HG03045 (cell line): ENCODE data around the gene ABI3.
A peak's percentile ranks its signal among the peaks of the same experiment; 100 is the strongest.
"Not testable (repeated sequence)": the region's sequence is repeated elsewhere in the genome, so short reads cannot be mapped to it uniquely, and the experiment has no call there.

Source experiments
- ATAC-seq: cut with Tn5 transposase; IDR thresholded peaks from one replicate; pipeline ENCODE4 v1.9.1; 2021; ENCODE audit warnings: mild to moderate bottlenecking, moderate library complexity; ENCODE audit not compliant: unreplicated experiment

ABI3 gene, protein sequence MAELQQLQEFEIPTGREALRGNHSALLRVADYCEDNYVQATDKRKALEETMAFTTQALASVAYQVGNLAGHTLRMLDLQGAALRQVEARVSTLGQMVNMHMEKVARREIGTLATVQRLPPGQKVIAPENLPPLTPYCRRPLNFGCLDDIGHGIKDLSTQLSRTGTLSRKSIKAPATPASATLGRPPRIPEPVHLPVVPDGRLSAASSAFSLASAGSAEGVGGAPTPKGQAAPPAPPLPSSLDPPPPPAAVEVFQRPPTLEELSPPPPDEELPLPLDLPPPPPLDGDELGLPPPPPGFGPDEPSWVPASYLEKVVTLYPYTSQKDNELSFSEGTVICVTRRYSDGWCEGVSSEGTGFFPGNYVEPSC

DNA sequence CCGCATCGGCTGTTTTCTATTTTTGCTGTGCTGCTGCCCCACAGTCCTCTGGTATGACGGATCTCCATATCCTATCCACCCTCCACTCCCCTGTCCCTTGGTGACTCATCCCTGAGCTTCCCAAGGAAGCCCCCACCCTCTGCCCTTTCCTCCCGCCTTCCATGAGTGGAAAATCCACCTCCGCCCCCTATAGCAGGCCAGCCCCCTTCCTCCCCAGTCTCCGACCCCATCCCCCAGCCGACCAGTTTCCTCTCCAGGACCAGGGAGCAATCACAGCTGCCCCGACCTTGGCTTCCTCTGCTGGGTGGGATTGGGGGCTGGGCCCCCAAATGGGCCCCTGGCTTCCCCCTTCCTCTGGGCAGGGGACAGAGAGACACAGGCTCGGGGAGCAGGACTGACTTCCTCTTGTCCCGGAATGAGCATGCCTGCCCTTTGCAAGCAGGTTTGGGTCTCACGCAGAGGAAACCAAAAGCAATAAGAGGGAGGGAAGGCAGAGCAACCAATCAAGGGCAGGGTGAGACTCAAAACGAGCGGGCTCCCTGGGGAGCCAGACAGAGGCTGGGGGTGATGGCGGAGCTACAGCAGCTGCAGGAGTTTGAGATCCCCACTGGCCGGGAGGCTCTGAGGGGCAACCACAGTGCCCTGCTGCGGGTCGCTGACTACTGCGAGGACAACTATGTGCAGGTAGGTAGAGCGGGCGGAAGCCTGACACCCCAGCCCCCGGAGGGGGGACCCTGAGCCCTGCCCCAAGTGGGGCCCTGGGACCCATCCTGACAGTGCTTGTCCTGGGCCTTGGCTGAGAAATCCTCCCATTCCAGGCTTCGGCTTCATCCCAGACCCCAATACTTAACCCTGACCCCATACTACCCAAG is at the start of gene ABI3, which contains the start of gene GNGT2:
TSS of gene ABI3 (plus strand) at position 550 of the 872 bp plus-strand sequence. CDS start at position 568, 18 bp downstream.
TSS of gene GNGT2 (minus strand) at position 417 of the 872 bp plus-strand sequence. CDS start 3,152 bp downstream, outside the sequence.
- peak; percentile 82 for ATAC-seq

DNA sequence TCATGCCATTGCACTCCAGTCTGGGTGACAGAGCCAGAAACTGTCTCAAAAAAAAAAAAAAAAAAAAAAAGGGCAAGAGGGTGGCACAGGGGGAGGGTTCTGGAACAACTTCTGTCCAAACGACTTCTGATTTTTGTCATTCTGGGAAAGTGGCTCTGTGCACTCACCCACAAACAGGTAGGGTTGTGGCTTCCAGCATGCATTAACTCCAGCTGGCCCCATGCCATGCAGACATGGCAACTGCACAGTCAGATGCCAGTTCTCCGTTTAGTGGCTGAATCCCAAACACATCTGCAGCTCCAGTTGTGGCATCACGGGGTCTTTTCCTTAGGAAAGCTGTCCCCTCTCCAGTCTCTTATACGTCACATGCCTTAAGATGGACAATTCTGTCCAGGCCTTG is 47.6 kb upstream of the ABI3 start:
- ATAC-seq: no peak

DNA sequence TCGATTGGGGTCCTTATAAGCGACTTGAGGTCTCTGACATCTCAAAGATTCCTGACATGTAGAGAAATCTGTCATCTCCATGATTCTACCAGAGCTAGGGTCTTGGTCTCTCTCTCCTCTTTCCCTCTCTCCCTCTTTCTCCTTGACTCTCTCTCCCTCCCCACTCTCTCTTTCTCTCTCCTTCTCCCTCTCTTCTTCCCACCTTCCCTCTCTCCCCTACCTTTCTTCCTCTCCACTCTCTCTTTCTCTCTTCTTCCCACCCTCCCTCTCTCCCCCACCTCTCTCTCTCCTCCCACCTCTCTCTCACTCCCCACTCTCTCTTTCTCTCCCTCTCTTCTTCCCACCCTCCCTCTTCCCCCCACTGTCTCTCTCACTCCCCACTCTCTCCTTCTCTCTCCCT is 45.4 kb upstream of the ABI3 start:
- ATAC-seq: no peak

DNA sequence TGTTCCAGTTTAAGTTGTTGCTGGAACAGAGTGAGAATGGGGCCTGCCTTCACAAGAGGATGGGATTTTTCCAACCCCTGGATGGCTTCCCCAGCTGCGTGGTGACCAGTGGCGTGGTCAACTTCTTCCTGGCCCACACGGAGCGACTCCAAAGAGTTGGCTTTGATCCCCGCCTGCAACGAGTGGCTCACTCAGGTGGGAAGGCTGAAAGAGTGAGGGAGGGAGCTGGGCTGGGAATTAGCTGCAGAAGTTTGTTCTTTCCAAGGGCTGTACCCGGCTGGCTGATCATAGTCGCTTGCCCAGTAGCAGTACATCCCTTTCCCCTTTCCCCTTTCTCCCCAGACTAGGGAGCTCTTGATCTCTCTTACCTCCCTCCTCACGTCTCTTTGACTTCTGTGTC is 41.8 kb upstream of the ABI3 start:
- no peak for ATAC-seq

DNA sequence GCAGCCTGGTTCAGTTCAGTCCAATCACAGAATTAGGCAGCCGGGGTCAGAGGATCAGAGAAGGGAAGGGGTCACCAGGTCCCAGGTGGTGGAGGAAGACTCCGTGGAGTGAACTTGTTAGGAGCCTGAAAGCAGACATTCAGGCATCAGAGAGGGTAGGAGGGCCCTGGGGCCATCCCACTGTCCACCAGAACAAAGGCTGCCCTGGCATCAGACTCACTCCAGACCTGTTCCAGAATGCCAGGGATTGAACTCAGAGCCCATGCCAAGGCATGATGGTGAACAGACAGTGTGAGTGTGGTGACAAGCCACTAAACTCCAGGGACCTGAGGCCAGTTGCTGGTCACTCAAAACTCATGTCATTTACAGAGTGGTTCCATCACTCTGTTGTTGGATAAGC is 40.3 kb upstream of the ABI3 start:
- ATAC-seq: no peak

DNA sequence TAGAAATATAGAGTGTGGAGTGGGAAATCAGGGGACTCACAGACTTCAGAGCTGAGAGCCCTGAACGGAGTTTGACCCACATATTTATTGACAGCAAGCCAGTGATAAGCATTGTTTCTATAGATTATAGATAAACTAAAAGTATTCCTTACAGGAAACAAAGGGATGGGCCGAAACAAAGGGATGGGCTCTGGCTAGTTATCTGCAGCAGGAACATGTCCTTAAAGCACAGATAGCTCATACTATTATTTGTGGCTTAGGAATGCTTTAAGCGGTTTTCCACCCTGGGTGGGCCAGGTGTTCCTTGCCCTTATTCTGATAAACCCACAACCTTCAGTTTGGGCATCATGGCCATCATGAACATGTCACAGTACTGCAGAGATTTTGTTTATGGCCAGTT is 39.8 kb upstream of the ABI3 start:
- ATAC-seq: not testable (repeated sequence)

DNA sequence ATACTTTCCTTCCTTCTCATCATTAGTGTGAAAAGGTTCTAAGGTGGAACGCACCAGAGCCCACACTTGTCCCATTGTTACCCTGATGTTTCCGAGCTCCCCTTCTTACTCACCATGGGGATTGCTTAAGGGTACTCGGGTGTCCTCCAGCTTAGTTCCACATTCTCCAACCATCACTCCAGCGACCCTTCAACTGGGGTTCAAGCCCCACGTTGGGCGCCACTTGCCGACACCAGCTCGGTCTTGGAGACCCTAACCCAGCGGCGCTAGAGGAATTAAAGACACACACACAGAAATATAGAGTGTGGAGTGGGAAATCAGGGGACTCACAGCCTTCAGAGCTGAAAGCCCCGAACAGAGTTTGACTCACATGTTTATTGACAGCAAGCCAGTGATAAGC is 34.5 kb upstream of the ABI3 start:
- not testable (repeated sequence) for ATAC-seq

DNA sequence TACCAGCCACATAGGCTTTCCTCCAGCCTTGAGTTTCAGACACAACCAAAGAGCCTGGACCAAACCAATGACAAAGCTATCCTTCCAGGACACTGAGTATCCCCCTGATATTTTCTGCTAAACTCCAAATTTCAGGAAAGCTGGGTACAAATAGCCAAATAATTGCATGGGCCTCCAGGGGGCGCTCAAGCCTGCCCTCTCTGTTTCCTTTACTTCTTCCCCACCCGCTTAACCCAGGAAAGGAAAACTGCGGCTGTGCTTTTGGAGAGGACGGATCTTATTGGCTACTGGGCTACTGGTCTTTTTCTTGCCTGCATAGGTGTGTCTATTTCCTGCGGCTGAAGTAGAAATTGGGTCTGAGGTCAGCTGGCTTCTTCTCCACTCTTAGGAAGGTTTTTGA is 30.2 kb upstream of the ABI3 start:
- ATAC-seq: no peak

DNA sequence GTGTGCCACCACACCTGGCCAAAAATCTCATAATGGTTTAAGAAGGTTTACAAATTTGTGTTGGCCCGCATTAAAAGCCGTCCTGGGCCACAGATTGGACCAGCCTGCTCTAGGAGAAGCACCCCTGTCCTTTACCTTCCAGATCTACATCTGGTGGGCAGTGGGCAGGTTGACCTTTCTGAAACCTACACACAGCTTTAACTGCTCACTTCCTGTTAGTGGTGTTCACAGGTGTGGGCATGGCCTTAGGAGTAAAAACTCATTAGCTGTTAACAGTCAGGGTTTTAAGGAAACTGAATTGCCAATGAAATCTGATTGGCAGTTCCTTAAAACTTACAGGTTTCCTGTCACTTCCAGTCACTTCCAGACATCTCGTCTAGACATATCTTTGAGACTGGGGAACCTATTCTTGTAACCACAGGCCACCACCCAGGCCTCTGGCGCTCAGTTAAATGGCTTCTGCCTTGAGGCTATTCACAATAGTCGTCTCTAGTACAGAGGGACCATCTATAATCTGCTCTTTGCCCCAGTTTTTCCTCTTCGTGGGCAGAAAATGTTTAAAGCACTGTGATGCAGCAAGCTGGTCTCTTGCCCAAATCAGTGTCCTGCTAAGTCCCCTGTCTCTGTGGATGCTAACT is 29.4 kb upstream of the ABI3 start:
- no peak for ATAC-seq

DNA sequence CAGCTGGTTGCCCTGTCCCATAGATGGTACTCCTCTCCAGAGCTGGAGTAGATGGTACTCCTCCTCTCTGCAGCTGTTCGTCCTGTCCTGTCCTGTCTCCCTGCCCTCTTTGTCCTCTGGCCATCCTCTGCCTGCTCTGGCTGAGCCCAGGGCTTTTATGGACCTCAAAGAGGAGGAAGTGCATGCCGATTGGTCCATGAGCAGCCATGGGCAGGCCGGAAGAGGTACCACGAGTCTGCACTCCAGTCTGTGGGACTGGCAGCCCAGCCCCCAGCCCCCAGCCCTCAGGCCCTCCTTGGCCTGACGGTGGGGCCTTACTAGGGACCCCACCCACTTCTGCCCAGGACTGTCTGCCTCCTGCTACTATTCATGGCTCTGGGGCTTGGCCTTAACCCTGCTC is 27.2 kb upstream of the ABI3 start:
- no peak for ATAC-seq

DNA sequence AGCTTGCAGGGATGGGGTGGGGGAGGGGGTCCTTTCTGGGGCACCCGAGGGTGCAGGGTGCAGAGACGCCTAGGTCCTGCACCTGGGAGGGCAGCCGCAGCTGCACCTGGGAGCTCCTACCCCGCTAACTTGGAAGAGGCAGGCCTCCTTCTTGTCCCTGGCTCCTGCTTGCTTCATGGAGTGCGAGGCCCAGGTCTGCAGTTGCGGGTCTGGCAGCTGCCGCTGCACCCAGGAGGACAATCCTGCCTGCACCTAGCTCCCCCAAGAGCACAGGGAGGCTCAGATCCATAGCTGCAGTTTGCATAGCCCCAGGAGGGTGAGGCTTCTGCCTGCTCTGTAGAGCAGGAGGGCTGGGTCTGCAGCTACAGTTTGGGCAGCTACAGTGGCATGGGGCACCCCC is 26.7 kb upstream of the ABI3 start:
- no peak for ATAC-seq

DNA sequence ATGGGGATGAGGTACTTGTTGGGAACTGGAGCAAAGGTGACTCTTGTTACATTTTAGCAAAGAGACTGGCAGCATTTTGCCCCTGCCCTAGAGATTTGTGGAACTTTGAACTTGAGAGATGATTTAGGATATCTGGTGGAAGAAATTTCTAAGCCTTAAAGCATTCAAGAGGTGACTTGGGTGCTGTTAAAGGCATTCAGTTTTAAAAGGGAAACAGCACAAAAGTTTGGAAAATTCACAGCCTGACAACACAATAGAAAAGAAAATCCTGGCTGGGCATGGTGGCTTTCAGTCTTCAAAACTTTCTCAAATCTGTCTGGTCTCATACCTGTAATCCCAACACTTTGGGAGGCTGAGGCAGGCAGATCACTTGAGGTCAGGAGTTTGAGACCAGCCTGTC is 26.0 kb upstream of the ABI3 start:
- not testable (repeated sequence) for ATAC-seq

DNA sequence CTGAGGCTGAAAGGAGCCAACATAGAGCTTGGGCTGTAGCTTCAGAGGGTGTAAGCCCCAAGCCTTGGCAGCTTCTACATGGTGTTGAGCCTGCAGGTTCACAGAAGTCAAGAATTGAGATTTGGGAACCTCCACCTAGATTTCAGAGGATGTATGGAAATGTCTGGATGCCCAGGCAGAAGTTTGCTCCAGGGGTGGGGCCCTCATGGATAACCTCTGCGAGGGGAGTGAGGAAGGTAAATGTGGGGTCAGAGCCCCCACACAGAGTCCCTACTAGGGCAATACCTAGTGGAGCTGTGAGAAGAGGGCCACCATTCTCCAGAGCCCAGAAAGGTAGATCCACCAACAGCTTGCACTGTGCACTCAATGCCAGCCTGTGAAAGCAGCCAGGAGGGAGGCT is 25.1 kb upstream of the ABI3 start:
- not testable (repeated sequence) for ATAC-seq

DNA sequence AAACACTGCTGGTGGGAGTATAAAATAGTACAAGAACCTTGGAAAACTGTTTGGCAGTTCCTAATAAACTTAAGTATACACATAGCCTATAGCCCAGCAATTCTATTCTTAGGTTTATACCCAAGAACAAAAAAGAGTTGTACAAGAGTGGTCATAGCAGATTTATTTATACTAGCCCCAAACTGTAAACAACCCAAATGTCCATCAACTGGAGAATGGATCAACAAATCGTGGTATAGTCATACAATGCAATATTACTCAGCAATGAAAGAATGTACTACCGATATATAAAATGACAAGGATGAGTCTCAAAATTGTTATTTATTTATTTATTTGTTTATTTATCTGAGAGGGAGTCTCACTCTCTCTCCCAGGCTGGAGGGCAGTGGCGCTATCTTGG is 23.2 kb upstream of the ABI3 start:
- no peak for ATAC-seq

DNA sequence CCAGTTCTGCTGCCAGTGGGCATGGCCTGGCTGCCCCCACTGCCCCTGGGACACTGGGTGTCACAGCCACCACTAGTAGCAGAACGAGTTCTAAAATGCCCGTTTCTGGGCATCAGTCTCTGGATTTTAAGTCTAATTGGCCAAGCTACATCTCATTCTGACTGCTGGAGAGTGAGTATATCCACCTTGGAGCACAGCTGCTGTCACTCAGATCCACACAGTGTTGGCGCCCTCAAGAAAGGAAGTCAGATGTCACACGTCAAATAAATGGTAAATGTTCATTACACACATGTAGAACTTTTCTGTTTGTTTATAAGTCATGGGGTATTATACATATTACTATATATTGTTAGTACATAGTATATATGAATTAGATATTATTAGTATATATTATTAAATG is 19.6 kb upstream of the ABI3 start:
- ATAC-seq: no peak

DNA sequence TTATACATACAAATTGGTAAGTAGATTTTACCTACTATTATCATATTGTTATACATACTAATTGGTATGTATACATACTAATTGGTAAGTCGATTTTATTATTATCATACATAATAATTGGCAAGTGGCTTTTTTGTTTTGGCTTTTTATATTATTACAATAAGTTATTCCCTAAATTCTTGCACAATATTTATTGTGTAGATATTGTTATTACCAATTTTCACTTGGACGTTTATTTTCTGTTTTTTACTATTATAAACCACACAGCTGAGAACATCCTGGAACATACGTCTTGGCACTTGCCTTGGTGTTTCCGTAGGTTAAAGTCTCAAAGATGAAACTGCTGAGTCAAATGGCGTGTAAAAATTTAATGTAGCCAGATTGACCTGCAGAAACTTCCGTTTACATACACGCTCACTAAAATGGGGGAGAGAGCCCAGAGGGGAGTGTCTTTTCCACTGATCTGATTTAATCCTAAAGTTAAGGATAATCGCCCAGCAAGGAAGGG is 19.0 kb upstream of the ABI3 start:
- ATAC-seq: no peak

DNA sequence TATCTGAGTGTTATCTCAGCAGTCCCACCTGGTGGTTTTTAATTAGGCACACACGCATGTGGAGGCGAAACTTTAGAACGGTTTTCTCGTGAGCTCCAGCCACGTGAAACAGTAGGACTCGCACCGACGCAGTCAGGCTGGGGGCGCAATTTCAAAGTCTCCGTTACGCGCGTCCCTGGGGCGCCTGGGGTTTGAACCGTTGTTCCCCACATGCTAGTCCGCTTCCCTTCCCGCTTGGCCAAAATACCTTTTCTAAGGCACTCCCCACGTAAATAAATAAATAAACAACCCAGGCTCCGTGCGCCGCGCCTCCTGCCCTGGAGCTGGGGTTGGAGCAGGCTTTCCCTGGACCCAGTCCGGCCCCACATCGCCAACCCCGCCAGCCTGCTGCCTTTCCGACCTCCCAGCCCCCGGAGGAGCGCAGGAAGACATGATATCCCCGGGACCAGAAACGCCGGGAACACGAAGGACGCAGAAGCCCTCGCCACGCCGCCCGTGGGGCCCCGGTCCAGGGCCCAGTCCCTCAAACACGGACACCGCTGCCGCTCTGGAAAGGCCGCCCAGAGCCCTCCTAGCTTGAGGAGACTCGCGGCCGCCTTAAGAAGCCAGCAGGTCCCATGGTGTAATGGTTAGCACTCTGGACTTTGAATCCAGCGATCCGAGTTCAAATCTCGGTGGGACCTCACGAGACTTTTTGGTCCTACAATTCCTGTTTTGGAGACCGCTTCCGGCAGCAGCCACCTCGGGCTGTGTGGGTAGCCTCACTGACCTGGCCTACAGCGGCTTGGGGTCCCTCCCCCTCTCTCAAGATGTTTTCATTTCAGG is 18.4 kb upstream of the ABI3 start:
- peak; percentile 26 for ATAC-seq

DNA sequence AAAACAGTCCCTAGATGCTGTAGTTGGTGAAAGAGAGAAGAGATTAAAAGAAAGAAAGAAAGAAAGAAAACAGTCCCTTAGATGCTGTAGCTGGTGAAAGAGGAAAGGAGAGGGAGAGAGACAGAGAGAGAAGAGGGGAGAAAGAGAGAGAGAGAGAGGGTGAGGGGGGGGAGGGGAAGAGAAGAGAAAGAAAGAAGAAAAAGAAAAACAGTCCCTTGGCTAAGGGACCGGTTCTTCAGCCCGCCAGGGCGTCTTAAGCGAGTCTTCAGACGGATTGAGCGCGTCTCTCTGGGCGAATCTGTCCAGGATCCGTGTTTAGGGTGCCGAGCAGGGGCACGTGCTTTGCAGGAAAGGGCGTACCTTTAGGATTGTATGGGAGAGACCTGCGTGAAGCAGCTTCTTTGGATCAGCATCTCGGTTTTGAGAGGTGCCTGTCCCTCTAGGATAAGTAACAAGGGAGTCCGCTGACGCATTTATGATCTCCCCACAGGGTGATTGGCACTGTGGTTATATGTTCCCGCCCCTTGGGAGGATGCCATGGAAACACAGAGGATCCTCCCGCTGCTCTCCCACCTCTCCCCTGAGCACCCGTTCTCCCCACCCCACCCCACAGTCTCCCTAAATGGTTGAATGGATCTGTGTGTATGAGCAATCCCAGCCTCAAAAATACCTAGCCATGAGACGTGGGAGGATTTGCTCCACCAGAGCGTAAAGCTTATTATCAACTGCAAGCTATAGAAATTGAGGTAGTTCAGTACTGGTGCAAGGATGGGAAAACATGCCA is 16.8 kb upstream of the ABI3 start:
- ATAC-seq: no peak

DNA sequence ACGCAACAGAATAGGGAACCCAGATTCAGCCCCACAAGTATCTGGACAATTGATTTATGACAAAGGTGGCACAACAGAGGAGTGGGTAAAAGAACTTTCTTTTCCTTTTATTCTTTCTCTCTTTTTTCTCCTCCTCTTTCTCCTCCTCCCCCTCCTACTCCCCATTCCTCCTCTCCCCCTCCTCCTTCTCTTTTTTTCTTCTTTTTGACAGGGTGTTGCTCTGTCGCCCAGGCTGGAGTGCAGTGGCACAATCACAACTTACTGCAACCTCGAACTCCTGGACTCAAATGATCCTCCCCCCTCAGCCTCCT is 16.3 kb upstream of the ABI3 start:
- no peak for ATAC-seq

DNA sequence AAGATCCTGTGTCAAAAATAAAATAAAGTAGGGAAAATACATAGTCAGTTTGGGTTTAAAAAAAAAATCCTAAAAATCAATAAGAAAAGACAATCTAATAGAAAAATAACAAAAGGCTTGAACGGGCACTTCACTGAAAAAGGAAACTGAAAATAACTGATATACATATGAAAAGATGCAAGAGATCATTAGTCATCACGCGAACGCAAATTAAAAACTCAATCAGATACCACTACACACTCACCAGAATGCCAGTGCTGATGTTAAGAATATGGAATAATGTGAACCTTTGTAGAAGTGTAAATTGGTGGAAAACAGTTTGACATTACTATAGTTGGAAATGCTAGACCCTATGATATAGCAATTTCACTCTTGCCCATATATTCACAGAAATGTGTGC is 14.8 kb upstream of the ABI3 start:
- ATAC-seq: no peak
